Body of pancreas (tissue), 4 donors: ENCODE data around the gene TEX13D.

ENCODE experiments used
- CTCF ChIP-seq, 7 experiments: fragments of 450-650 bp in 4 of 7; fragments of 200-600 bp in 3 of 7; sonication (generic) in 3 of 7; IDR thresholded peaks; one replicate each; pipeline ENCODE4 v1.5.1; 2016 to 2019; ENCODE audit warnings: antibody characterized with exemption in 7 of 7
- POLR2A ChIP-seq, 3 donors: fragments of 450-650 bp; IDR thresholded peaks; one replicate each; pipeline ENCODE4 v1.6.1; 2016; ENCODE audit warnings: antibody characterized with exemption in 3 of 3, mild to moderate bottlenecking in 2 of 3

GRCh38 chrX:124362072-124362471 is 29.6 kb downstream of the TEX13D start:
- TF ChIP-seq CTCF (IDR thresholded peaks at IDR 0.05) (no peak), POLR2A (IDR thresholded peaks at IDR 0.05) (no peak)
